HepG2 (cell line): ENCODE results near the gene NAPG. TPM values are rescaled to one million over a fixed set of nuclear protein-coding genes. Genes with fewer than 3 reads are reported as not detected.

ENCODE experiments used
- ATAC-seq: fragments of 200-7000 bp; cut with Tn5 transposase; 3 replicates; pipeline ENCODE4 v1.9.1; 2020; ENCODE audit warnings: mild to moderate bottlenecking, moderate library complexity
- BruUV-seq: library from RNA; stranded (reverse); fragments of 400-500 nt; replicated peaks from 2 replicates; lab custom pipeline; 2021; lab: Mats Ljungman, UMichigan
- CTCF ChIA-PET: fragments of 300-600 bp; formaldehyde crosslinking; extraction: SDS; loops from one replicate; lab custom pipeline; 2021; ENCODE audit warnings: low total read pairs, inconsistent platforms, low intra/inter-chr PET ratio; lab: Yijun Ruan, JAX
- POLR2A ChIA-PET: fragments of 350-600 bp; sonication (Branson Sonifier 250); formaldehyde crosslinking; loops from one replicate; lab custom pipeline; 2020; ENCODE audit warnings: antibody characterized with exemption, inconsistent platforms; lab: Yijun Ruan, JAX
- DNase-seq: peaks from one replicate; pipeline ENCODE4 v3.0.0-alpha.2; 2015; ENCODE audit warnings: low spot score
- FAIRE-seq: peaks from 3 replicates; lab custom pipeline; 2011; peaks lifted over from hg19 to GRCh38; lab: Jason Lieb, UNC
- H2AFZ ChIP-seq: one replicate; pipeline ENCODE4 v1.6.1; 2011; ENCODE audit warnings: low read length, inconsistent platforms
- H3K27ac ChIP-seq: fragments of 300-600 bp; 3 replicates; pipeline ENCODE4 v1.8.0; 2011; ENCODE audit warnings: mixed run types, mild to moderate bottlenecking, mixed read lengths, low read length, inconsistent platforms; ENCODE audit not compliant: insufficient read depth; ENCODE audit errors: extremely low read length
- H3K27me3 ChIP-seq, 2 experiments: fragments of 200-600 bp in 1 of 2; 2 replicates in 1 of 2; 3 replicates in 1 of 2; pipeline versions ENCODE4 v1.6.0 to v1.8.0; 2011; ENCODE audit warnings: low read length in 2 of 2, mild to moderate bottlenecking in 2 of 2, moderate library complexity in 2 of 2, inconsistent platforms in 1 of 2; ENCODE audit not compliant: insufficient read depth in 2 of 2, control insufficient read depth in 1 of 2
- H3K36me3 ChIP-seq, 2 experiments: fragments of 200-600 bp in 1 of 2; replicated peaks in 1 of 2; 2 replicates in 1 of 2; 3 replicates in 1 of 2; pipeline versions ENCODE4 v1.5.1 to v1.8.0; 2011; ENCODE audit warnings: low read length in 2 of 2, inconsistent platforms in 1 of 2; ENCODE audit not compliant: insufficient read depth in 2 of 2, control insufficient read depth in 1 of 2
- H3K4me1 ChIP-seq: 2 replicates; pipeline ENCODE4 v1.5.1; 2012; ENCODE audit warnings: low read length, inconsistent platforms; ENCODE audit not compliant: insufficient read depth
- H3K4me2 ChIP-seq: 2 replicates; pipeline ENCODE4 v1.6.0; 2011; ENCODE audit warnings: low read depth, low read length, inconsistent platforms
- H3K4me3 ChIP-seq, 3 experiments: fragments of 200-600 bp in 1 of 3; sonication (generic), shearing (Covaris generic) in 1 of 3; replicated peaks in 1 of 3; 2 replicates each; pipeline ENCODE4 v1.5.1; 2011 to 2016; ENCODE audit warnings: low read length in 3 of 3, inconsistent platforms in 2 of 3, low read depth in 2 of 3, mild to moderate bottlenecking in 2 of 3, control low read depth in 1 of 3, mixed read lengths in 1 of 3; ENCODE audit not compliant: insufficient read depth in 1 of 3
- H3K79me2 ChIP-seq: one replicate; pipeline ENCODE4 v1.6.1; 2011; ENCODE audit warnings: low read length, inconsistent platforms; ENCODE audit not compliant: insufficient read depth
- H3K9ac ChIP-seq: 2 replicates; pipeline ENCODE4 v1.6.0; 2011; ENCODE audit warnings: mild to moderate bottlenecking, low read depth, low read length, inconsistent platforms; ENCODE audit not compliant: insufficient read depth
- H3K9me3 ChIP-seq: 2 replicates; pipeline ENCODE4 v1.5.1; 2012; ENCODE audit warnings: mild to moderate bottlenecking, low read length
- H4K20me1 ChIP-seq: 2 replicates; pipeline ENCODE4 v1.6.0; 2011; ENCODE audit warnings: inconsistent platforms, mild to moderate bottlenecking, low read length, moderate library complexity; ENCODE audit not compliant: insufficient read depth
- SMYD3 ChIP-seq: sonication (generic); formaldehyde crosslinking; IDR thresholded peaks from 2 replicates; pipeline ENCODE4 v1.8.1; 2023; ENCODE audit warnings: mild to moderate bottlenecking, missing genetic modification reagents
- SRSF9 ChIP-seq: fragments of 200-400 bp; formaldehyde crosslinking; IDR thresholded peaks from 2 replicates; pipeline ENCODE4 v1.6.1; 2018; ENCODE audit warnings: borderline replicate concordance, mild to moderate bottlenecking, low read depth, low read length; ENCODE audit not compliant: insufficient read depth, poor library complexity, severe bottlenecking
- YY1 ChIP-seq: IDR thresholded peaks from 2 replicates; pipeline ENCODE4 v1.6.1; 2011; ENCODE audit warnings: low read length, low read depth, moderate library complexity, mild to moderate bottlenecking; ENCODE audit not compliant: insufficient read depth, insufficient replicate concordance
- WGBS: methylation state at CpG from one replicate; pipeline ENCODE4 v1.1.6; 2017; ENCODE audit warnings: low lambda C conversion rate; 5-methylcytosine and 5-hydroxymethylcytosine counted together
- in situ Hi-C: cut with HindIII; loops from 2 replicates; pipeline ENCODE4 v1.10.0; 2017; ENCODE audit warnings: low pct_unique_long_range_greater_than_20kb; ENCODE audit not compliant: extremely low pct_ligation_motif_present
- intact Hi-C: fragments of 100-400 bp; cut with micrococcal nuclease; formaldehyde crosslinking; loops from one replicate; pipeline ENCODE4 v1.10.0; 2022; ENCODE audit not compliant: unreplicated experiment
- polyA plus RNA-seq, 8 experiments: library from polyadenylated mRNA; depleted of rRNA in 3 of 8; stranded (reverse) in 7 of 8; unstranded in 1 of 8; fragments of >200 nt; fragmentation: Illumina TruSeq in 4 of 8; extraction: Trizol in 4 of 8; gene quantifications; 2 replicates each; pipeline versions ENCODE4 v1.2.1 to v1.2.3, GENCODE V29; 2011 to 2016; ENCODE audit warnings: low read depth in 4 of 8, missing spikeins in 1 of 8, mixed read lengths in 1 of 8; ENCODE audit not compliant: insufficient read depth in 1 of 8
- total RNA-seq, 5 experiments: library from RNA; depleted of rRNA; stranded (reverse); fragments of >200 nt; fragmentation: Illumina TruSeq; extraction: Trizol; gene quantifications; 2 replicates each; pipeline ENCODE4 v1.2.3, GENCODE V29; 2016; ENCODE audit warnings: low read depth in 1 of 5
- TF ChIP-seq, protein P1 (sequence below): sonication (generic); formaldehyde crosslinking; IDR thresholded peaks from 2 replicates; pipeline ENCODE4 v1.4.0; 2020; ENCODE audit warnings: low read depth, missing genetic modification reagents

Gene NAPG
- total and polyA plus RNA-seq, 2 of the 13 experiments (the other 11 are each of a cell fraction or from before 2014, with no cell fraction given) = 19.8 to 34.4 TPM

DNA sequence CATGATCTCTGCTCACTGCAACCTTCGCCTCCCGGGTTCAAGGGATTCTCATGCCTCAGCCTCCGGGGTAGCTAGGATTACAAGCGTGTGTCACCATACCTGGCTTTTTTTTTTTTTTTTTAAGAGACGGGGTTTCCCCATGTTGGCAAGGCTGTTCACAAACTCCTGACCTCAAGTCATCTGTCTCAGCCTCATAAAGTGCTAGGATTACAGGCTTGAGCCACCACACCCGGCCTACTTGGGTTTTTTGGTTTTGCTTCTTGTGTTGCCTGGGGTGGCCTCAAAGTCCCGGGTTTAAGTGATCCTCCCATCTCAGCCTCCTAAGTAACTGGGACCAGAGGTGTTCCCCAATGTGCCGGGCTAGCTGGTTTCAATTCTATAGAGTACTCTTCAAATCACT lies 64.6 kb downstream of the NAPG start:
- intact Hi-C loops = no loop called here
- POLR2A ChIA-PET = no interaction called here
- no peak overlapping the region for H2AFZ ChIP-seq

More for the DNA sequence above, 64.6 kb downstream of the NAPG start:
- H3K9ac ChIP-seq = no peak overlapping the region
- TF ChIP-seq SMYD3 (CRISPR knock-in tag) (no peak), YY1 (no peak), SRSF9 (no peak)
- TF ChIP-seq, protein P1, sequence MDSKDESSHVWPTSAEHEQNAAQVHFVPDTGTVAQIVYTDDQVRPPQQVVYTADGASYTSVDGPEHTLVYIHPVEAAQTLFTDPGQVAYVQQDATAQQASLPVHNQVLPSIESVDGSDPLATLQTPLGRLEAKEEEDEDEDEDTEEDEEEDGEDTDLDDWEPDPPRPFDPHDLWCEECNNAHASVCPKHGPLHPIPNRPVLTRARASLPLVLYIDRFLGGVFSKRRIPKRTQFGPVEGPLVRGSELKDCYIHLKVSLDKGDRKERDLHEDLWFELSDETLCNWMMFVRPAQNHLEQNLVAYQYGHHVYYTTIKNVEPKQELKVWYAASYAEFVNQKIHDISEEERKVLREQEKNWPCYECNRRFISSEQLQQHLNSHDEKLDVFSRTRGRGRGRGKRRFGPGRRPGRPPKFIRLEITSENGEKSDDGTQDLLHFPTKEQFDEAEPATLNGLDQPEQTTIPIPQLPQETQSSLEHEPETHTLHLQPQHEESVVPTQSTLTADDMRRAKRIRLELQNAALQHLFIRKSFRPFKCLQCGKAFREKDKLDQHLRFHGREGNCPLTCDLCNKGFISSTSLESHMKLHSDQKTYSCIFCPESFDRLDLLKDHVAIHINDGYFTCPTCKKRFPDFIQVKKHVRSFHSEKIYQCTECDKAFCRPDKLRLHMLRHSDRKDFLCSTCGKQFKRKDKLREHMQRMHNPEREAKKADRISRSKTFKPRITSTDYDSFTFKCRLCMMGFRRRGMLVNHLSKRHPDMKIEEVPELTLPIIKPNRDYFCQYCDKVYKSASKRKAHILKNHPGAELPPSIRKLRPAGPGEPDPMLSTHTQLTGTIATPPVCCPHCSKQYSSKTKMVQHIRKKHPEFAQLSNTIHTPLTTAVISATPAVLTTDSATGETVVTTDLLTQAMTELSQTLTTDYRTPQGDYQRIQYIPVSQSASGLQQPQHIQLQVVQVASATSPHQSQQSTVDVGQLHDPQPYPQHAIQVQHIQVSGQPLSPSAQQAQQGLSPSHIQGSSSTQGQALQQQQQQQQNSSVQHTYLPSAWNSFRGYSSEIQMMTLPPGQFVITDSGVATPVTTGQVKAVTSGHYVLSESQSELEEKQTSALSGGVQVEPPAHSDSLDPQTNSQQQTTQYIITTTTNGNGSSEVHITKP = no peak
- no peak for DNase-seq
- 75% methylated on average over 8 of the region's 8 CpGs for WGBS
- H3K27me3 ChIP-seq = no peaks in the 10 kb centered on the region; a peak in 2 of 5 replicates
- no peak for ATAC-seq
- no TSS peak for BruUV-seq
- no peaks in the 10 kb centered on the region for H3K79me2 ChIP-seq
- no peaks in the 10 kb centered on the region for H3K9me3 ChIP-seq
- H3K27ac ChIP-seq = no peak overlapping the region
- H3K4me1 ChIP-seq = no peaks in the 10 kb centered on the region
- no peak for FAIRE-seq
- in situ Hi-C loops = no loop called here
- H3K4me2 ChIP-seq = no peak overlapping the region
- H4K20me1 ChIP-seq = no peaks in the 10 kb centered on the region
- no peaks in the 10 kb centered on the region for H3K36me3 ChIP-seq
- CTCF ChIA-PET = no interaction called here
- H3K4me3 ChIP-seq = no peak overlapping the region
